ENCODE measurements around the gene RCBTB2.

The RCBTB2 gene

DNA sequence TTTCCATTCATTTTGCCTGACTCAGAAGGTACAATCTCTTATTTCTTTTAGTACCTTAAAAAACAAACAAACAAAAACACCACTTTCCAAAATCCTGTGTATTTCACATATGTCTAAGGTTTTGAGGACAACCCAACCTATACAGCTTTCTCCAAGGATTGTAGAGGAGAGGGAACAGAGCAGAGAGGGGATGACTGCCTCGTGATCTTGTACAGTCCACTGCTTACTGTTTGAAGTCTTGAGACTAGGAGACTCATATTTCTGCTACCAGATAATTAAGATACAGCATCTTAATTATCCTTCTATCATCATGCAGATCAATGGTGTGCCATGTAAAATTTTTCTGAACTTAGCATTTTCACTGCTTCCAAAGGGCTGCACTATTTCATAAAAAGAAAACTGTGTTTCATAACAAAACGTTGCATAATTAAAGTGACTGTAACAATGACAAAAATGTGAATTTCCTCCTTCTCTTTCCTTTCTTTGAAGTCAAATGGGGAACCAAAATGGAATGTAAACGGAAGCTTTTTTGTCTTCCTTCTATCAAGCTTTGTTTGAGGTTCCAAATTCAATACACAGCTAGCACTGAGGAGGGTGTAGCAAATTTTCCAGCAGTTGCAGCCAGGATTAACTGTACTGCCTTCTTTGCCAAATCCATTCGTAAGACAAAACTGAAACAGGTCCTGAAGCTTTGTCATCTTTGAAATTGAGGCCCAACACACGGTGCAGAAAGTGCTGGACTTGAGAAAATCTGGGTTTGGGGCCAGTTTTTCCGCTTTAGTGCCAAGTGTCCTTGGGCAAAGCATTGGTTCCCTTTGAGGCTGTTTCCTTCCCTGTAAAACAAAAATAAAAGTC lies 34.9 kb upstream of the RCBTB2 start:
- no peak for DNase-seq (ENCODE audit: extremely low spot score, insufficient read length, low read depth)
- peak; percentile 24 for FAIRE-seq

- peak; percentile 41 for FAIRE-seq
These were observed 31.2 kb upstream of the RCBTB2 start for GRCh38 chr13:48564056-48564455.

GRCh38 chr13:48563626-48564025 lies 30.7 kb upstream of the RCBTB2 start:
- no peak for FAIRE-seq
- no peak for DNase-seq (ENCODE audit: extremely low spot score, insufficient read length, low read depth)

More at GRCh38 chr13:48564056-48564455, 31.2 kb upstream of the RCBTB2 start:
- no peak for DNase-seq (ENCODE audit: extremely low spot score, insufficient read length, low read depth)

- FAIRE-seq, result peak; percentile 100
- peak; percentile 64 for DNase-seq (ENCODE audit: extremely low spot score, insufficient read length, low read depth)
These were observed 29.6 kb upstream of the RCBTB2 start for GRCh38 chr13:48562296-48563066.

- FAIRE-seq, result no peak
- DNase-seq (ENCODE audit: extremely low spot score, insufficient read length, low read depth), result no peak
These were observed 28.8 kb upstream of the RCBTB2 start for GRCh38 chr13:48561466-48562235.

GRCh38 chr13:48560657-48561337 lies 27.9 kb upstream of the RCBTB2 start:
- FAIRE-seq, result no peak
- DNase-seq (ENCODE audit: extremely low spot score, insufficient read length, low read depth), result no peak

DNA sequence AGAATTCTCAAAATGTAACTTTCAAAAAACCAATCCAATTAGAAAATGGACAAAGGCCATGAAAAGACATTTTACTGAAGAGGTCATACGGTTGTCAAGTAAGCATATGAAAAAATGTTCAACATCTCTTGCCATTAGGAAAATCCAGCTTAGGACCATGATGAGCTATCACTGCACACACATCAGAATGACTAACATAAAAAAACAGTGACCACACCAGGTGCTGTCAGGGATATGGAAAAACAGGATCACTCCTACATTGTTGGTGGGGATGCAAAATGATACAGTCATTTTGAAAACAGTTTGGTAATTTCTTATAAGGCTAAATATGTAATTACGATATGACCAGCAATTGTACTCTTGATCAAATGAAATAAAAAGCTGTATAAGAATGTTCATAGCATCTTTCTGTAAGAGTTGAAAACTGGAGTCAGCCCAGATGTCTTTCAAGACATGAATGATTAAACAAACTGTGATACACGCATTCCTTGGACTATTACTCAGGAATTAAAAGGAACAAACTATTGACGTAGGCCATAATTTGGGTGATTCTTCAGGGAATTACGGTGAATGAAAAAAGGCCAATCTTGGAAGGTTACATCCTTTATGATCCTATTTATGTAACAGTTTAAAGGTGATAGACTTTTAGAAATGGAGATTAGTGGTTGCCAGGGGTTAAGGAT lies 26.9 kb upstream of the RCBTB2 start:
- peak; percentile 55 for FAIRE-seq
- DNase-seq (ENCODE audit: extremely low spot score, insufficient read length, low read depth), result no peak

DNA sequence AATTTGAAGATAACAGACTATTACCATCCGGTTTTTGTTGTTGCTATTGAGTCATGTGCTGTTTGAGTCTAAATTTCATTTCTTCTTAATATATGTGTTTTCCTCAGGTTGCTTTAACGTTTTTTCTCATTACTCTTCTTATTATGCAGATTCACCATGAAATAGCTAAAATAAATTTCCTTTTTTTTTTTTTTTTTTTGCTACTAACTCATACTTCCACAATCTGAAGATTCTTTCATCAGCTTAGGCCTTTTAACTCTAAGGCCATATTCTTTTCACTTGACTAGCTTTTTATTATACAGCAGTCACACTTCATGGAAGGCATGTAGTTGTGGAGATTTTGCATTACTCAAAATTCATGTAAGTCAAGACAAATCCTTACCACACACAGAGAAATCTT lies 23.9 kb upstream of the RCBTB2 start:
- no peak for FAIRE-seq

DNA sequence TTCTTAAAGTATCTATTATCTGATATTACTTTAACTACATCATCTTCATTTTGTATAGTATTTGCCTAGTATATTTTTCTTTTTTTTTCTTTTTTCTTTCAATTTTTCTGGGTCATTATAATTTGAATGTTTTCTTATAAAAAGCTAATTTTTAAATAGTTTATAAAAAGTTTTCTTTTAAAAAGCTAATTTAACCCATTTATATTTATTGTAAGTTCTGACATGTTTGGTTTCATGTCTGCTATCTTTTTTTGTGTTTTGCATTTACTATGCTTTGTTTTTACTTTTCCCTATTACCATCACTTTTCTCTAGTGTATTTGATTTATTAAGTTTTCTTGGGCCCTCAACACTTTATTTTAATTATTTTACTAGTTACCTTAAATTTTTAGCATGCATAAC lies 22.6 kb upstream of the RCBTB2 start:
- no peak for DNase-seq (ENCODE audit: extremely low spot score, insufficient read length, low read depth)
- FAIRE-seq, result no peak

More for the DNA sequence above, 23.9 kb upstream of the RCBTB2 start:
- DNase-seq (ENCODE audit: extremely low spot score, insufficient read length, low read depth), result no peak

- DNase-seq (ENCODE audit: extremely low spot score, insufficient read length, low read depth) (no peak), FAIRE-seq (no peak)
These were observed 18.4 kb upstream of the RCBTB2 start for GRCh38 chr13:48551329-48551728.

DNA sequence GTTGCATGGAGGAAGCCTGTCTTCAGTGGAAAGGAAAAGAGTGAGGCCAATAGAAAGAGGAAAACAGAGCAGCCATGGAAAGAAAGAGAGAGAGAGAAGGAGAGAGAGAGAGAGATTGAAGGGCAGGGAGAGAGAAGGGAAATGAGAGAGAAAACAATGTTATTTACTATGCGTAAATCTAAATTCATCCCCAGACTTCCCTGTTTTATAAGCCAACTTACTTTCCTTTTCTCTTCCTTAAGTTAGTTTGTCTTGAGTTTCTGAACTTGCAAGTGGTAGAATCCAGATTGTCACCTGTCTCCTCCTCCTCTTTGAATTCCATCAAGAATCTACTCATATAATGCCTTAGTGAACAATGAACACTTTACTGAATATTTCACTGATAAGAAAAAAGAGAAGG lies 16.8 kb upstream of the RCBTB2 start:
- DNase-seq (ENCODE audit: extremely low spot score, insufficient read length, low read depth) (no peak), FAIRE-seq (no peak)

DNA sequence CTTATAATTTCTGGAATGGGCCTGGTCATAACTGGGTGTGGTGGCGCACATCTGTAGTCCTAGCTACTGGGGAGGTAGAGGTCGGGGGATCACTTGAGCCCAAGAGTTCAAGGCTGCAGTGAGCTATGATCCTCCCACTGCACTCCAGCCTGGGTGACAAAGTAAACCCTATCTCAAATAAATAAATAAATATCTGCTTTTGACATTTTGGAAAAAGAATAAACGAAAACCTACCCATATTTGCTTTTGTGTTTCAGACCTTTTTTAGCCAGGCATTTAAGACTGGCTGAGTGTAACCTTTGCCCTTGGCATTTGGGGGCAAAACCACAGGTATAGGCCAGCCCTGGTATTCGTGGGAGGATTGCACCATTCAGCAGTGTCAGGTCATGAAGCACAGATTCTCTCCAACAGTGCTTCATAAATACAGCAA lies 14.8 kb upstream of the RCBTB2 start:
- no peak for FAIRE-seq
- no peak for DNase-seq (ENCODE audit: extremely low spot score, insufficient read length, low read depth)

DNA sequence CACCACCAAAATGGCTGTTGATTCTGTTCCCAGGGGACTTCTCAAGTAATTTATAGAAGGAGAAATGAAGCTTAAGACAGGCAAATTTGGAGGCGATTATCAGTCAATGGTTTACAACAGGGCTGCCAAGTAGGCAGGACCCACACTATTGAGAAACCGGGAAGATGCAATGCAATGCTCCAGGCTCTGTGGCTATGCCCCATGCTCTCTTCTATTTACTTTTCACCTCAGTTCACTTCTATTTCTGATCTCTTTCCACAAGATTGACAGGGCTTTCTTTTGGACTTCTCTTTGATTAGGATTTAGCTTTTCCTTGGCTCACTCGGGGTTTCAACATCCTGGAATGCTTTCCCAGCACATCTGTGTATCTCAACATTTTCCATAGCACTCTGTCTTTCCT lies 12.7 kb upstream of the RCBTB2 start:
- no peak for FAIRE-seq
- no peak for DNase-seq (ENCODE audit: extremely low spot score, insufficient read length, low read depth)

GRCh38 chr13:48542581-48543341 lies 9.9 kb upstream of the RCBTB2 start:
- peak; percentile 41 for FAIRE-seq
- no peak for DNase-seq (ENCODE audit: extremely low spot score, insufficient read length, low read depth)

GRCh38 chr13:48542138-48542537 lies 9.3 kb upstream of the RCBTB2 start:
- DNase-seq (ENCODE audit: extremely low spot score, insufficient read length, low read depth), result no peak

DNA sequence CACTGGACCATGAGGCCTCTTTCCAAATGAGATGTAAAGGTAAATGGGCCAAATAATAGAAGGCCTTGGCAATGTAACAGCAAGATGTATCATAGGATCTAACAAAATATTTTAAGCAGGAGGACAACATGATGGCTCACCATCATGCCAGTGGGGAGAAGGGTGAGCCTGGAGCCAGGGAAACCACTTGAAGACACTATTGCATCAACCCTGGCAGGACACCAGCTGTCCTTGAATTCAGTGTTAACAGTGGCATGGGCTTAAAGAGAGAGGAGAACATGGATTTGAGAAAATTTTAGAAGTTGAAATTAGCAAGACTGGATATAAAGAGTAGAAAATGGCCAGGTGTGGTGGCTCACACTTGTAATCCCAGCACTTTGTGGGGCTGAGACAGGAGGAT lies 6.7 kb upstream of the RCBTB2 start:
- FAIRE-seq, result no peak

More at GRCh38 chr13:48542138-48542537, 9.3 kb upstream of the RCBTB2 start:
- FAIRE-seq, result peak; percentile 48

DNA sequence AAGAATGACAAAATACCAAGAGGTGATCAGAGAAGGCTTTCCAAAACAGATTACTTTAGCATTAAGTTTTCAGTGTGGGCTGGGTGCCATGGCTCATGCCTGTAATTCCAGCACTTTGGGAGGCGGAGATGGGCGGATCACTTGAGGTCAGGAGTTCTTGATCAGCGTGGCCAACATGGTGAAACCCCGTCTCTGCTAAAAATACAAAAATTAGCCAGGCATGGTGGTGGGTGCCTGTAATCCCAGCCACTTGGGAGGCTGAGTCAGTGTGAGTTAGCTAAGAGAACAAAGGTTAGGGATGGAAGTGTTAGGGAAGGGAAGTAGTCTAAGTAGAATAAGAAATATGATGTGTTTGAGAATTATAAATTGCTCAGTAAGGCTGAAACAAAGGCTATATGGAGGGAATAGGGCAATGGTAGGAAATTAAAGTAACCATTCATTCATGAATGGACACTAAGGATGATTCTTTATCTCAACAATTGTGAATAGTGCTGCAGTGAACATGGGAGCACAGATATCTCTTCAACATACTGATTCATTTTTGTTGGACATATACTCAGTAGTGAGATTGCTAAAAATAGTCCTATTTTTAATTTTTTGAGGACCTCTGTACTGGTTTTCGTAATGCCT lies 3.9 kb upstream of the RCBTB2 start:
- no peak for FAIRE-seq
- no peak for DNase-seq (ENCODE audit: extremely low spot score, insufficient read length, low read depth)

More for the DNA sequence above, 6.7 kb upstream of the RCBTB2 start:
- no peak for DNase-seq (ENCODE audit: extremely low spot score, insufficient read length, low read depth)

GRCh38 chr13:48535766-48536165 lies 2.9 kb upstream of the RCBTB2 start:
- no peak for FAIRE-seq
- no peak for DNase-seq (ENCODE audit: extremely low spot score, insufficient read length, low read depth)

All from GM18507 (cell line).